ENCODE data around the gene GLRX. TPM values are rescaled to one million over a fixed set of nuclear protein-coding genes. Genes with fewer than 3 reads are reported as not detected.

The GLRX gene
- total RNA-seq, 4 donors from 2014 or later = 30.9 to 151 (median 80.0) TPM

DNA sequence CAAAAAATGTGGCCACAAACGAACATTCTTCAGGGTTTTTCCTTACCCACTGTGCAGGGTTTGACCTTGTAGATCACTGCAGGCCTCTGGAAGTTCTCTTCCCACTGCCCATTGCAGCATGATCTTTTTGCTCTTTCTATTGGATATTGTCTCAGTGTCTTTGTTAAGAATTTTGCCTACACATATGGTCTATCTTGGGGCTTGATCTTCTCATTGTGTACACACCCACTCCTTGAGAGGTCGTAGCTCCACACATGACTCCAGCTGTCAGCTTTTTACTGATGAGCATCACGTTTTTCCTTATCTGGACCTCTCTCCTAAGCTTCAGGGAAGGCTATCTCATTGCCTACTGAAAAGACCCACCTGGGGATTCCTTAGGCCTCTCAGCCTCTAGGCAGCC lies 3.0 kb upstream of the GLRX start:
- no peaks in the 10 kb centered on the region for H3K36me3 ChIP-seq

DNA sequence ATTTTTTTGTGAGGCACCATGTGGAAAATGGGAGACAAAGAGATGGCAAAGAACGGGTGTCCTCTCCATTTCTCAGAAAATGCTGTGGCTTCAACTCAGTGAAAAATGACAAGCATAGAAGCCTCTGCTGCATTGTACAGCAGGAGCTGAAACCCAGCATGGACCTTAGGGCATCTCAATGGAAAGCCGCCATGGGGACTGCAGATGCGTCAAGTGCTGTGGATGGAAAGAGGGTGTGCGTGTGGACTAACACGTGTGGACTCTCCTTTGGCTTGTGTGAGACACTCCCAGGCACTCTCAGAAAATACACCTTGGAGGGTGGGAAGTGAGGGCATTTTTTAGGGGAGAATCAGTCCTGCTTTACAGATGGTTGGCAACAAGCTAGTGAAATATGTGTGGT lies 2.2 kb upstream of the GLRX start:
- DNase-seq (ENCODE audit: low spot score in 2 of 2) = peak in 1 of 2 donors; percentile 26

More for the DNA sequence above, 3.0 kb upstream of the GLRX start:
- Histone ChIP-seq H3K9me3 (no peaks in the 10 kb centered on the region), H3K27me3 (no peaks in the 10 kb centered on the region), H3K27ac (no peak overlapping the region), H3K4me3 (no peak overlapping the region), H3K4me1 (peaks cover 32% of the 10 kb centered on the region)
- TF ChIP-seq, protein P1, sequence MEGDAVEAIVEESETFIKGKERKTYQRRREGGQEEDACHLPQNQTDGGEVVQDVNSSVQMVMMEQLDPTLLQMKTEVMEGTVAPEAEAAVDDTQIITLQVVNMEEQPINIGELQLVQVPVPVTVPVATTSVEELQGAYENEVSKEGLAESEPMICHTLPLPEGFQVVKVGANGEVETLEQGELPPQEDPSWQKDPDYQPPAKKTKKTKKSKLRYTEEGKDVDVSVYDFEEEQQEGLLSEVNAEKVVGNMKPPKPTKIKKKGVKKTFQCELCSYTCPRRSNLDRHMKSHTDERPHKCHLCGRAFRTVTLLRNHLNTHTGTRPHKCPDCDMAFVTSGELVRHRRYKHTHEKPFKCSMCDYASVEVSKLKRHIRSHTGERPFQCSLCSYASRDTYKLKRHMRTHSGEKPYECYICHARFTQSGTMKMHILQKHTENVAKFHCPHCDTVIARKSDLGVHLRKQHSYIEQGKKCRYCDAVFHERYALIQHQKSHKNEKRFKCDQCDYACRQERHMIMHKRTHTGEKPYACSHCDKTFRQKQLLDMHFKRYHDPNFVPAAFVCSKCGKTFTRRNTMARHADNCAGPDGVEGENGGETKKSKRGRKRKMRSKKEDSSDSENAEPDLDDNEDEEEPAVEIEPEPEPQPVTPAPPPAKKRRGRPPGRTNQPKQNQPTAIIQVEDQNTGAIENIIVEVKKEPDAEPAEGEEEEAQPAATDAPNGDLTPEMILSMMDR (IDR thresholded peaks at IDR 0.05) = no peak
- TF ChIP-seq POLR2A (IDR thresholded peaks at IDR 0.05) (no peak), POLR2AphosphoS5 (IDR thresholded peaks at IDR 0.05) (no peak), EP300 (IDR thresholded peaks at IDR 0.05) (no peak)
- 59% methylated on average over 3 of the region's 3 CpGs for WGBS
- no peak for DNase-seq (ENCODE audit: low spot score in 2 of 2)

DNA sequence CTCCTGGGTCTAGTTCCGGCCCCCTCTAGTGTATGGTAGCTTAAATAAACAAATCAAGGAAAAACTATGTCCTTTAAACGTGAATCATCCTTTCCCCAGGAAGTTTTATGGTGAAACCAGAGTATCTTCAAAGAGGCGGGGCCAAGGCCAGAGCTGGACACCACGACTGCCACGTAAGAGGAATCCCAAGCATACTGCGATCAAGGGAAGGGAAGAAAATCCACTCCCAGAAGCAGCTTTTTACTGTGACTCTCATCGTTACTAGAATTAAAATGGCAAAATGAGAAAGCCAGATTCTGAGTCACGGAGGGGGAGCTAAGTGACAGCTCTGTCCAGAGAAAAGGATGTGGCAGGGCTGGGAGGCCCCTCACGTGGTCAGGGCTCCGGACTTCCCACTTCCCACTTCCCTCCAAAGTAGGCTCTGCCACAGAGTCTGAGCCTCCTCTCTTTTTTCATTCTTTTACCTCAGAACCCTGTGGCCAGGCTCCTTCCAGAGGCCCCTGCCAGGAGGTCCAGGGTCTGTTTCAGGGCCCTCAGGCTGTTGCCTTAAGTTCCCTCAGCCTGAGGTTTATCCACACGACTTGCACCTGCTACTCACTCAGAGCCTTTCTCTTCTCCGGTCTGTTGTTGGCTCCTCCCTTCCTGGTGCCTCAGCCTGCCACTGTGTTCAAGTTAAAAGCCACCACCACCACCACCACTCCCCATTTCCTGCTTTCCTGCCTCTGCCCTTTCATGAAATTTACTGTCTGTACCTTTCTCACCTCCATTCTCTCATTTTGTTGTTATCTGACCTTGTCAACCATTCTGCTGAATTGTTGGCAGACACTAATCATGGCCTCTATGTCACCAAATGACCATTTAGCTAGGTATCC lies 1.4 kb upstream of the GLRX start:
- Histone ChIP-seq H3K4me1 (peaks cover 41% of the 10 kb centered on the region), H3K27ac (peak overlapping the region; percentile 95), H3K9me3 (no peaks in the 10 kb centered on the region), H3K27me3 (no peaks in the 10 kb centered on the region), H3K36me3 (no peaks in the 10 kb centered on the region), H3K4me3 (peak overlapping the region; percentile 61)
- WGBS = 40% methylated on average over 12 of the region's 12 CpGs
- peak; percentile 83 to 87 for DNase-seq (ENCODE audit: low spot score in 2 of 2)
- TF ChIP-seq POLR2A (IDR thresholded peaks at IDR 0.05) (peak in 1 of 2 donors; percentile 26), EP300 (IDR thresholded peaks at IDR 0.05) (no peak)

More for the DNA sequence above, 2.2 kb upstream of the GLRX start:
- Histone ChIP-seq H3K36me3 (no peaks in the 10 kb centered on the region), H3K4me1 (peaks cover 33% of the 10 kb centered on the region), H3K27ac (peak overlapping the region; percentile 95), H3K27me3 (no peaks in the 10 kb centered on the region), H3K4me3 (no peak overlapping the region), H3K9me3 (no peaks in the 10 kb centered on the region)
- TF ChIP-seq EP300 (IDR thresholded peaks at IDR 0.05) (no peak), POLR2A (IDR thresholded peaks at IDR 0.05) (no peak), POLR2AphosphoS5 (IDR thresholded peaks at IDR 0.05) (no peak)
- TF ChIP-seq, protein P1 (IDR thresholded peaks at IDR 0.05) = no peak
- WGBS = 88% methylated on average over 5 of the region's 5 CpGs

DNA sequence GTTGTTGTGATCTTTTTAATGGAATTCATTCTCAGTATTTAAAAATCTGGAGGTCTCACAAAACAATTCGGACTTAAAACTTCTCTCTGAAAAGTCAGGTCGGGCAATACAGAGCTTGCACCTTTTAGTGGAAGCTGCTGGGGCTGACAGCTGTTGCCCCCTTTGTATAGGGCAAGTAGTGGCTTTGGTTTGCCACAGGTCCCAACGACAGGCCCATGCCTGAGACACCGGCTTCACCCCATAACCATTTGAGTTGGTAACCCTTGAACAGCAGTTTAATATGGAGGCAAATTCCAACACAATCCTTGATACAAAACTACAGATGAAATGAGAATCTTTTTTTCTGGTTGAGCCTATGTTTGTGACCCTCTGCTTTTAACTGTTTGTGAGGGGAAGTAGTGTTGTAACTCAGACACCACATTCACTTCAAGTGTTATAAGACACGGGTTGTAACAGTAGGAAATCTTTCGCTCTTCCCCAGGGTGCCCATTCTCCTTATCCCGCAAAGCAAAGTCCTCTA lies 752 bp upstream of the GLRX start:
- TF ChIP-seq, protein P1 (IDR thresholded peaks at IDR 0.05) = no peak
- TF ChIP-seq POLR2A (IDR thresholded peaks at IDR 0.05) (no peak), POLR2AphosphoS5 (IDR thresholded peaks at IDR 0.05) (no peak), EP300 (IDR thresholded peaks at IDR 0.05) (no peak)
- peak overlapping the region; percentile 95 for H3K27ac ChIP-seq
- no peaks in the 10 kb centered on the region for H3K27me3 ChIP-seq
- DNase-seq (ENCODE audit: low spot score in 2 of 2) = peak in 1 of 2 donors; percentile 38
- H3K36me3 ChIP-seq = no peaks in the 10 kb centered on the region
- 36% methylated on average over 7 of the region's 7 CpGs for WGBS
- H3K4me1 ChIP-seq = peaks cover 48% of the 10 kb centered on the region
- peak overlapping the region; percentile 61 for H3K4me3 ChIP-seq
- no peaks in the 10 kb centered on the region for H3K9me3 ChIP-seq

DNA sequence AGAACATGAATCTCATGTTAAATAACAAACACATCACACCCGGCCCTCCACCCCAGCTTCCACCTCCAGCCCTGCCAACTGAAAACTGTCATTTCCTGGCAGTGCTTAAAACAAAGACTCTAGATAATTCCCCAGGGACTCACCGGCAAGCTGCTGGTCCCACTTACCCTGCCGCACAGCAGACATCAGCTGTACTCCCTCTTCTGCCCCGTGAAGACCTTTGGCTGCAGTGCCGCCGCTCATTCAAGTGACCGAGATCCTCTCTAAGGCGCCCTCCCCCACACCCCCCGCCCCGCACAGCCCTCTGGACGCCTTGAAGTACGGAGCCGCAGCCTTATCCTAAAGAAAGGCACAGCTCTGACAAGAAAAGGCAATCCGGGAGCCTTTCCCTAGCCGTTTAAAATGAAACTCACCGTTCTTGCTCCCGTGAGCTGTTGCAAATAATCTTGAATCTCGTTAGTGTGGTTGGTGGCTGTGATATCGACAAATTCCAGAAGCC lies 434 bp downstream of the GLRX start:
- no peak for TF ChIP-seq POLR2AphosphoS5 (IDR thresholded peaks at IDR 0.05)
- no peak for TF ChIP-seq EP300 (IDR thresholded peaks at IDR 0.05)
- TF ChIP-seq POLR2A (IDR thresholded peaks at IDR 0.05) = no peak
- TF ChIP-seq, protein P1 (IDR thresholded peaks at IDR 0.05) = no peak
- H3K4me1 ChIP-seq = peaks cover 54% of the 10 kb centered on the region
- DNase-seq (ENCODE audit: low spot score in 2 of 2) = no peak
- H3K27ac ChIP-seq = peak overlapping the region; percentile 95
- H3K27me3 ChIP-seq = no peaks in the 10 kb centered on the region
- 0% methylated on average over 15 of the region's 19 CpGs for WGBS
- no peaks in the 10 kb centered on the region for H3K9me3 ChIP-seq
- H3K4me3 ChIP-seq = peak overlapping the region; percentile 61
- H3K36me3 ChIP-seq = no peaks in the 10 kb centered on the region

Measured in suprapubic skin (tissue), 4 donors.